Upper lobe of left lung (tissue), 4 donors: ENCODE results near the gene NAPB.

ENCODE experiments used
- CTCF ChIP-seq, 6 experiments: fragments of 450-650 bp in 4 of 6; fragments of 200-600 bp in 2 of 6; sonication (generic) in 2 of 6; IDR thresholded peaks; one replicate each; pipeline ENCODE4 v1.5.1; 2016 to 2019; ENCODE audit warnings: antibody characterized with exemption in 6 of 6
- EP300 ChIP-seq, 4 donors: sonication (generic); formaldehyde crosslinking; IDR thresholded peaks; one replicate each; pipeline ENCODE4 v1.5.1; 2017; ENCODE audit warnings: antibody characterized with exemption in 4 of 4, control low read depth in 2 of 4
- POLR2A ChIP-seq, 4 donors: fragments of 450-650 bp; IDR thresholded peaks; one replicate each; pipeline ENCODE4 v1.5.1; 2016 to 2017; ENCODE audit warnings: antibody characterized with exemption in 4 of 4, mild to moderate bottlenecking in 2 of 4
- POLR2AphosphoS5 ChIP-seq, 2 donors: sonication (generic); formaldehyde crosslinking; IDR thresholded peaks; one replicate each; pipeline ENCODE4 v1.5.1; 2017; ENCODE audit warnings: antibody characterized with exemption in 2 of 2

- TF ChIP-seq CTCF (IDR thresholded peaks at IDR 0.05), result no peak
- no peak for TF ChIP-seq POLR2A (IDR thresholded peaks at IDR 0.05)
- TF ChIP-seq POLR2AphosphoS5 (IDR thresholded peaks at IDR 0.05), result no peak
- TF ChIP-seq EP300 (IDR thresholded peaks at IDR 0.05), result no peak
Observed at GRCh38 chr20:23326774-23327173, 94.5 kb downstream of the NAPB start.
